NT2/D1 (cell line): Measurements from ENCODE around the gene RPP14.

ENCODE experiments used
- DNase-seq: peaks from one replicate; pipeline ENCODE4 v3.0.0-alpha.2; 2011; ENCODE audit warnings: low read depth, low spot score
- H3K27me3 ChIP-seq: 2 replicates; pipeline ENCODE4 v1.6.0; 2011; ENCODE audit warnings: mild to moderate bottlenecking; ENCODE audit not compliant: insufficient read length, insufficient read depth
- H3K36me3 ChIP-seq: 2 replicates; pipeline ENCODE4 v1.6.1; 2011; ENCODE audit warnings: mild to moderate bottlenecking, low read length, mixed read lengths; ENCODE audit not compliant: insufficient read depth, insufficient read length
- H3K4me1 ChIP-seq: 2 replicates; pipeline ENCODE4 v1.5.1; 2011; ENCODE audit not compliant: insufficient read depth, insufficient read length
- H3K4me3 ChIP-seq: 2 replicates; pipeline ENCODE4 v1.5.1; 2011; ENCODE audit warnings: low read depth; ENCODE audit not compliant: insufficient read length
- H3K9ac ChIP-seq: 2 replicates; pipeline ENCODE4 v1.6.0; 2011; ENCODE audit warnings: low read depth; ENCODE audit not compliant: insufficient read length
- H3K9me3 ChIP-seq: 2 replicates; pipeline ENCODE4 v1.5.1; 2011; ENCODE audit warnings: mild to moderate bottlenecking, low read length; ENCODE audit not compliant: insufficient read depth
- SUZ12 ChIP-seq: IDR thresholded peaks from 2 replicates; pipeline ENCODE4 v1.6.1; 2011; ENCODE audit not compliant: insufficient read length, insufficient read depth; ENCODE audit errors: extremely low read depth
- YY1 ChIP-seq: IDR thresholded peaks from 2 replicates; pipeline ENCODE4 v1.6.1; 2011; ENCODE audit not compliant: insufficient read length, insufficient read depth
- ZNF274 ChIP-seq: IDR thresholded peaks from 2 replicates; pipeline ENCODE4 v1.6.1; 2011; ENCODE audit warnings: mild to moderate bottlenecking, low read depth, low read length

RPP14 gene

DNA sequence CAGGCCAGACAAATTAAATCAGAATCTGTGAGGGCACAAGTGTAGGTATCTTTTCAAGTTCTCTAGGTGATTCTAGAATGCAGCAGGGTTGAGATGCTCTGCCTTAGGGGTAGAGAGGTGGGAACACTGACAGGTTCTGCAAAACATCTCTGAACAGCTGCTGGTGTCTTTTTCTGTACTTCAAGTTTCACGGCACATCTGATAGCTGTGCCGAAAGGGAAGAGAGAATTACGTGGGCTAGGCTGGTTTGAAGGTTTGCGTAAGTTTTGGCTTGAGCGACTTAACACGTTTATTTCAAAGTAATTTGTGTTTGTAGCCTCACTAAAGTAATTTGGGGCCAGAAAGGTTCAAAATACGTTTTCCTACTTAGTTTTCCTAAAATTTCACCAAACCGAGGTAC lies 49.1 kb downstream of the RPP14 start:
- Histone ChIP-seq H3K4me3 (no peak overlapping the region), H3K9ac (no peak overlapping the region), H3K4me1 (no peaks in the 10 kb centered on the region), H3K9me3 (no peaks in the 10 kb centered on the region), H3K36me3 (no peaks in the 10 kb centered on the region), H3K27me3 (no peaks in the 10 kb centered on the region)
- no peak for TF ChIP-seq SUZ12
- TF ChIP-seq ZNF274, result no peak
- no peak for TF ChIP-seq YY1
- DNase-seq, result no peak

DNA sequence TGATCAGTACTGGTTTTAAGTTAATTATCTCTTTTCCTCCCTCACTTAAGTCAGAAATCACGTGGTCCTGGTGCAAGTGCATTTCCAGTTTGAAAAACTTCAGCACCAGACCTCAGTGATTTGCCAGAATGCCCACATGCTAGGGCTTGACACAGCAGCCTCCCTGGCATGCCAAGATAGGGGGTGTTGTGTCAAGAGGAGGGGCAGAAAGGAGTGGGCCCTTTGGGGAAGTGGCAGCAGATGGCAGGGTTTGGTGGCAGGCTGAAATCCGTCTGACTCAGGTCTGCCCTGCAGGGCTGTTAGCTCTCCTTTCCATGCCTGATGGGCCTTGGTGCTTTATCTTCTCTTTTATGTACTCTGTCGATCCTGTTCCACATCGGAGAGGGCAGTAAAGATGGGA lies 50.0 kb downstream of the RPP14 start:
- Histone ChIP-seq H3K4me1 (no peaks in the 10 kb centered on the region), H3K27me3 (no peaks in the 10 kb centered on the region), H3K9me3 (no peaks in the 10 kb centered on the region), H3K36me3 (no peaks in the 10 kb centered on the region), H3K9ac (no peak overlapping the region), H3K4me3 (no peak overlapping the region)
- no peak for DNase-seq
- no peak for TF ChIP-seq SUZ12
- TF ChIP-seq ZNF274, result no peak
- TF ChIP-seq YY1, result no peak

- H3K27me3 ChIP-seq, result no peaks in the 10 kb centered on the region
- H3K9ac ChIP-seq, result no peak overlapping the region
- H3K9me3 ChIP-seq, result no peaks in the 10 kb centered on the region
- H3K4me1 ChIP-seq, result no peaks in the 10 kb centered on the region
- TF ChIP-seq ZNF274 (no peak), YY1 (no peak), SUZ12 (no peak)
- no peak for DNase-seq
- H3K4me3 ChIP-seq, result no peak overlapping the region
- no peaks in the 10 kb centered on the region for H3K36me3 ChIP-seq
Observed at GRCh38 chr3:58357402-58357801, 51.4 kb downstream of the RPP14 start.

DNA sequence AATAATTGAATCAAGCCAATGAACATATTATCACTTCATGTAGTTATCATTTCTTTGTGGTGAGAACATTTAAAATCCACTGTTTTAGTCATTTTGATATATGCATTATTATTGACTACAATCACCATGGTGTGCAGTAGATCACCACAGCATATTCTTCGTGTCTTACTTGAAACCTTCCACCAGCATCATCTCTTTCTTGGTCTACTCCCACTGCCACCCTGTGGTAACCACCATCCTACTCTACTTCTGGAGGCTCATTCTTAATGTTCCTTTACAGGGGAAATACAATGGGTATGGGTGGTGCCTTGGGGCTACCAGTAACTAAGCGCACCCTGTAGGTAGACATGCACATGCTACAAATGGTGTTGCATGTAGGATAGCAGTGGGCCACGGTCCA lies 52.0 kb downstream of the RPP14 start:
- no peak overlapping the region for H3K4me3 ChIP-seq
- no peak for DNase-seq
- H3K36me3 ChIP-seq, result no peaks in the 10 kb centered on the region
- no peak for TF ChIP-seq ZNF274
- TF ChIP-seq SUZ12, result no peak
- TF ChIP-seq YY1, result no peak
- H3K27me3 ChIP-seq, result no peaks in the 10 kb centered on the region
- H3K9ac ChIP-seq, result no peak overlapping the region
- no peaks in the 10 kb centered on the region for H3K4me1 ChIP-seq
- H3K9me3 ChIP-seq, result no peaks in the 10 kb centered on the region

DNA sequence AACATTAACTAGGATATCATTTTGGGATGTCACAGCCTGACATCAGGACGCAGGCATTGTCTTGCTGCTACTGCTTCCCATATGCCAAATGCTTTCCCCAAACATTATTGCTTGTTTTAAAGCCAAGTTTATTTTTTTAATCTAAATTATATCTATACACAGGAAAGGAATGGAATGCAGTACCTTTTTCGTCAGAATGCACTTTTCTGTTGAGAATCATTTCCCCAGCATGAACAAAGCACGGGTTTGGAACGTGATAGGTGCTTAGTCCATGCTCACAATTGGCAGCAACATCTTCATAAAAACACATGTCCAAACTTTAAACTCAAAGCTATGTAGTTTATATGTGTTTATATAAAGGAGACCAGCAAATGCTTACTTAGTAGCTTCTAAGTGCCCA lies 52.8 kb downstream of the RPP14 start:
- TF ChIP-seq ZNF274 (no peak), YY1 (no peak), SUZ12 (no peak)
- Histone ChIP-seq H3K27me3 (no peaks in the 10 kb centered on the region), H3K4me3 (no peak overlapping the region), H3K9ac (no peak overlapping the region), H3K4me1 (no peaks in the 10 kb centered on the region), H3K9me3 (no peaks in the 10 kb centered on the region), H3K36me3 (no peaks in the 10 kb centered on the region)
- DNase-seq, result no peak

DNA sequence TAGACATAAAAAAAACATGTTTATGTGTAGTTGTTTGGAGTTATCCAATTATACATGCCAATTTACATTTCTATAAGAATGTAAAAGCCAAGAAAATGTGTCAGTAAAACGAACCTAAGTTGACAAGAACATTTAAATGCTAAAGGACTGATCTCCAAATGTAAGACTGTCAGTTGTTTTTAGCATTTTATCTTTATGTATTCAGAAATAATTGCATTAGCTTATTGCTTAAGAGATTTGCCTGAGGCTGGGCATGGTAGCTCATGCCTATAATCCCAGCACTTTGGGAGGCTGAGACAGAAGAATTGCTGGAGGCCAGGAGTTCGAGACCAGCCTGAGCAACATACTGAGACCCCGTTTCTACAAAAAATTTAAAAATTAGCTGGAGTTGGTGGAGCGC lies 53.6 kb downstream of the RPP14 start:
- H3K27me3 ChIP-seq, result no peaks in the 10 kb centered on the region
- H3K4me1 ChIP-seq, result no peaks in the 10 kb centered on the region
- TF ChIP-seq SUZ12 (no peak), YY1 (no peak), ZNF274 (no peak)
- no peak overlapping the region for H3K9ac ChIP-seq
- no peaks in the 10 kb centered on the region for H3K36me3 ChIP-seq
- H3K4me3 ChIP-seq, result no peak overlapping the region
- H3K9me3 ChIP-seq, result no peaks in the 10 kb centered on the region
- no peak for DNase-seq

DNA sequence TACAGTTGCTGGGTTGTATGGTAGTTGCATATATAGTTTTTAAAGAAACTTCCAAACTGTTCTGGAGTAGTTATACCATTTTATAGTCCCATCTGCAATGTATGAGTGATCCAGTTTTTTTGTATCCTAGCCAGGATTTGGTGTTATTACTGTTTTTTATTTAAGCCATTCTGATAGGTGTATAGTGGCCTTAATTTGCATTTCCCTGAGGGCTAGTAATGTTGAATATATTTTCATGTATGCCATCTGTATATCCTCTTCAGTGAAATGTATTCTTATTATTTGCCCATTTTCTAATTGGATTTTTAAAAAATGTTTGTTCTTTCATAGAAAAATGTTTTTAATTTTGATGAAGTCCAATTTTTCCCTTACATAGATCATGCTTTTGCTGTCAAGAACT lies 55.8 kb downstream of the RPP14 start:
- Histone ChIP-seq H3K4me3 (no peak overlapping the region), H3K27me3 (no peaks in the 10 kb centered on the region), H3K9ac (no peak overlapping the region), H3K9me3 (no peaks in the 10 kb centered on the region), H3K4me1 (no peaks in the 10 kb centered on the region), H3K36me3 (no peaks in the 10 kb centered on the region)
- TF ChIP-seq YY1 (no peak), ZNF274 (no peak), SUZ12 (no peak)
- no peak for DNase-seq

- Histone ChIP-seq H3K9ac (no peak overlapping the region), H3K4me3 (no peak overlapping the region), H3K4me1 (no peaks in the 10 kb centered on the region), H3K9me3 (no peaks in the 10 kb centered on the region), H3K36me3 (no peaks in the 10 kb centered on the region), H3K27me3 (no peaks in the 10 kb centered on the region)
- TF ChIP-seq SUZ12 (no peak), ZNF274 (no peak), YY1 (no peak)
- no peak for DNase-seq
Observed at GRCh38 chr3:58366699-58367098, 60.7 kb downstream of the RPP14 start.
